Psoas muscle (tissue), 8 donors: ENCODE data around the gene DCC. TPM values are rescaled to one million over a fixed set of nuclear protein-coding genes. Genes with fewer than 3 reads are reported as not detected.

Source experiments
- ATAC-seq, 4 donors: fragments of 200-7000 bp; cut with Tn5 transposase; one replicate each; pipeline ENCODE4 v1.9.1; 2020; ENCODE audit warnings: moderate library complexity in 3 of 4, mild to moderate bottlenecking in 2 of 4
- DNase-seq, 2 donors: peaks; one replicate each; pipeline ENCODE4 v3.0.0-alpha.2; 2020
- H3K27ac ChIP-seq: fragments of 200-600 bp; one replicate; pipeline ENCODE4 v1.8.0; 2022
- H3K27me3 ChIP-seq, 3 donors: fragments of 200-600 bp in 1 of 3; one replicate each; pipeline versions ENCODE4 v1.6.1 to v1.8.0; 2013 to 2022; ENCODE audit warnings: low read length in 2 of 3, mild to moderate bottlenecking in 2 of 3, moderate library complexity in 1 of 3; ENCODE audit not compliant: insufficient read depth in 3 of 3
- H3K36me3 ChIP-seq, 2 donors: fragments of 200-600 bp in 1 of 2; one replicate each; pipeline versions ENCODE4 v1.6.1 to v1.8.0; 2013 to 2022; ENCODE audit warnings: low read depth in 1 of 2, mild to moderate bottlenecking in 1 of 2, moderate library complexity in 1 of 2; ENCODE audit not compliant: insufficient read depth in 1 of 2
- H3K4me1 ChIP-seq: fragments of 200-600 bp; one replicate; pipeline ENCODE4 v1.8.0; 2022
- H3K4me3 ChIP-seq: fragments of 200-600 bp; one replicate; pipeline ENCODE4 v1.8.0; 2022; ENCODE audit warnings: mild to moderate bottlenecking
- H3K9me3 ChIP-seq: fragments of 200-600 bp; one replicate; pipeline ENCODE4 v1.8.0; 2022
- CTCF ChIP-seq: fragments of 200-600 bp; IDR thresholded peaks from one replicate; pipeline ENCODE4 v1.8.0; 2022; ENCODE audit warnings: antibody characterized with exemption
- WGBS, 3 donors: extraction: QIAGEN DNeasy Blood & Tissue Kit; methylation state at CpG; one replicate each; pipeline versions ENCODE4 v1.1.6 to v1.1.7; 2013; 5-methylcytosine and 5-hydroxymethylcytosine counted together
- intact Hi-C, 2 donors: fragments of 100-400 bp; cut with DNase I; formaldehyde crosslinking; loops; one replicate each; pipeline versions ENCODE4 v1.11.0 to v1.14.2; 2022
- polyA plus RNA-seq, 3 donors: library from polyadenylated mRNA; stranded (reverse); fragments of 200-250 nt; gene quantifications; one replicate each; pipeline ENCODE4 v1.2.3, GENCODE V29; 2013
- total RNA-seq, 4 donors: library from RNA; stranded (reverse); fragmentation: NEBNext Ultra II Directional in 2 of 4; extraction: Animal tissue kit (Norgen Biotek cat#: 25700) in 2 of 4; gene quantifications; one replicate each; pipeline versions ENCODE4 v1.2.1 to v1.2.4, GENCODE V29; 2021 to 2023
- donor health status: healthy with polysubstance abuse.
- donor health status: DM: no; HTN: no; CAD: no; lungs with moderate emphysema.
- donor health status: Bipolar disorder and iron deficiency.
- donor health status: healthy.
- donor health status: DM: yes; HTN: yes; CAD: no.
- donor health status: DM: no; HTN: no; CAD: no.
- donor health status: DM: no; HTN: no; CAD: no.
- donor health status: DM: yes; HTN: yes; CAD: no.

DCC gene
- total and polyA plus RNA-seq, 7 donors: 0.01 to 0.02 TPM; not detected in 5

DNA sequence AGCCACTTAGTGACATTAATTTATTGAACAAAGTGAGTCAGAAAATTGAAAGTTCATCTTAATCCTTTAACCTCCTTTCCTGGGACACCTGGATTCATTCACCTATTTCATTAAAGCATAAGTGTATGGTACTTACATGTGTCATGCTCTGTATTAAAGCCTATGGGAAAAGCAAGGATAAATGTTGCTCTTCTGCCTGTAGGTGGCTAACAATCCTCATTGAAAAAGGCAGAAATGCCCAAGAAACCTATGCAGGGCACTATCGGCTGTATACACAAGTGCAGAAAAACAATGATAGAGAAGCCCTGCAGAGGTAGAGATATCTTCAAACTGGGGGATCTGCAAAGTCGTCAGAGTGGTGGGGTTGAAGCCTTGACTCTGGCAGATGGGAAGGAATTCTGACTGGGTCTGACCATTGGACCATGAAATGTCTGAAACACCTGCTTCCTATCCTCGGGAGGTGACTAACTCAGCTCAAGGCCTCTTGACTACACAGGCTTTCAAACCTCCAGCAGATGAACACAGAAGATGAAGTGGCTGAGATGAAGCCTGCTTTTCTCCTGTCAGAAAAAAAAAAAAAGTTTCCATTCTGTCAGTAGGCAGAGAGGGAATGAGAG is 83.1 kb downstream of the DCC start:
- intact Hi-C loops: no loop called here
- Histone ChIP-seq H3K36me3 (no peaks in the 10 kb centered on the region), H3K9me3 (no peaks in the 10 kb centered on the region), H3K4me3 (no peak overlapping the region), H3K27ac (no peak overlapping the region), H3K4me1 (no peaks in the 10 kb centered on the region), H3K27me3 (no peaks in the 10 kb centered on the region)
- TF ChIP-seq CTCF: no peak
- 41 to 44% (median 43%) methylated on average over 3 of the region's 3 CpGs for WGBS, 3 donors
- DNase-seq (no peak), ATAC-seq (no peak)

DNA sequence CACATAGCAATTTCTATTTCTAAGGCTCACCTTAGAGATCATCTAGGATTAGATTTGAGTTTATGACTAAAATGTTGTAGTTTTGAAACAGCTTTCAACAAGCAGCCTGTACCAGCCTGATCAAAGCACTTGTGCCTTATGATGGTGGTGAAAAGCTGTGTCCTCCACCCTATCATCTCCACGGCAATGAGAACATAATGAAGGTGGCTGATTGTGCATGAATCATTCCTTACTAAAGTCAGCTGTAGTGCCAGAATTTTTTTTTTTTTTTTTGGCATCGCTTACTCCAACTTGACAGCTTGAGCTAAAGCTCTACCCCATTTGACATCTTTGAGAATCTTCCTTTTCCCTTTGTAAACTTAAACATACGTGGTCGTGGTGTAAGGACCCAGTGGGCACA is 86.0 kb downstream of the DCC start:
- no peak for ATAC-seq
- DNase-seq: no peak
- intact Hi-C loops: no loop called here
- Histone ChIP-seq H3K4me1 (no peaks in the 10 kb centered on the region), H3K27ac (no peak overlapping the region), H3K36me3 (no peaks in the 10 kb centered on the region), H3K27me3 (no peaks in the 10 kb centered on the region), H3K9me3 (no peaks in the 10 kb centered on the region), H3K4me3 (no peak overlapping the region)
- no peak for TF ChIP-seq CTCF
- 75 to 86% (median 77%) methylated on average over 4 of the region's 4 CpGs for WGBS, 3 donors

GRCh38 chr18:52426462-52426861 is 86.5 kb downstream of the DCC start:
- no peaks in the 10 kb centered on the region for H3K4me1 ChIP-seq
- TF ChIP-seq CTCF: no peak
- intact Hi-C loops: no loop called here
- H3K27ac ChIP-seq: no peak overlapping the region
- ATAC-seq (no peak), DNase-seq (no peak)
- no peaks in the 10 kb centered on the region for H3K36me3 ChIP-seq
- WGBS, 3 donors: 90 to 96% (median 90%) methylated on average over 1 of the region's 1 CpG
- no peaks in the 10 kb centered on the region for H3K27me3 ChIP-seq
- no peak overlapping the region for H3K4me3 ChIP-seq
- H3K9me3 ChIP-seq: no peaks in the 10 kb centered on the region

- H3K4me3 ChIP-seq: no peak overlapping the region
- DNase-seq (no peak), ATAC-seq (no peak)
- no peak overlapping the region for H3K27ac ChIP-seq
- H3K9me3 ChIP-seq: no peaks in the 10 kb centered on the region
- WGBS, 3 donors: 72 to 81% (median 77%) methylated on average over 4 of the region's 4 CpGs
- intact Hi-C loops: no loop called here
- no peak for TF ChIP-seq CTCF
- H3K27me3 ChIP-seq: no peaks in the 10 kb centered on the region
- H3K36me3 ChIP-seq: no peaks in the 10 kb centered on the region
- no peaks in the 10 kb centered on the region for H3K4me1 ChIP-seq
These were observed 87.7 kb downstream of the DCC start for GRCh38 chr18:52427521-52428175.

DNA sequence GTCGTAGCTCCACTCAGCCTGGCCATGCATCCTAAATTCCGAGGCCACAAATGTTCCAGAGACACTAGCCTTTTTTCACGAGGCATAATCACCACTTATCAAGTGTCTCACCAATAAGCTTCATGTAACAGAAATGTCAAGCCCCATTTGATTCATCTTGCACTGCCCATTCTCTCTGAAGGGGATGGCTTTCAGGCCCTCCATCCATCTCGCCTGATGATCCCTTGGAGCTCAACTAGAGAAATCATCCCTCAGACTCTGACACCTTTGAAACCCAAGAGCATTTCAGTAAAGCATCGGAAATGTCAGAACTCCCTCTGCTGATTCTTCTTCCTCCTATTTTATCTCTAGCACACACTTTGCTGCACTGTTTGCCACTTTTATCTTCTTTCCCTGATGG is 91.7 kb downstream of the DCC start:
- no peaks in the 10 kb centered on the region for H3K4me1 ChIP-seq

More for the DNA sequence above, 91.7 kb downstream of the DCC start:
- H3K27me3 ChIP-seq: no peaks in the 10 kb centered on the region
- no peaks in the 10 kb centered on the region for H3K36me3 ChIP-seq
- no peak for DNase-seq
- no peak overlapping the region for H3K27ac ChIP-seq
- no peak for ATAC-seq
- H3K4me3 ChIP-seq: no peak overlapping the region
- 57 to 68% (median 64%) methylated on average over 5 of the region's 5 CpGs for WGBS, 3 donors
- no peaks in the 10 kb centered on the region for H3K9me3 ChIP-seq
- intact Hi-C loops: no loop called here
- TF ChIP-seq CTCF: no peak
